GM18520 (cell line): ENCODE results near the gene ZNF217.
"Not testable (repeated sequence)": the region's sequence is repeated elsewhere in the genome, so short reads cannot be mapped to it uniquely, and the experiment has no call there.

ENCODE experiments used
- ATAC-seq: cut with Tn5 transposase; IDR thresholded peaks from one replicate; pipeline ENCODE4 v1.9.1; 2021; ENCODE audit not compliant: unreplicated experiment

The ZNF217 gene

GRCh38 chr20:53534037-53534436, 59.6 kb downstream of the ZNF217 start:
- no peak for ATAC-seq

- ATAC-seq, result no peak
Observed at GRCh38 chr20:53533500-53533899, 60.1 kb downstream of the ZNF217 start.

DNA sequence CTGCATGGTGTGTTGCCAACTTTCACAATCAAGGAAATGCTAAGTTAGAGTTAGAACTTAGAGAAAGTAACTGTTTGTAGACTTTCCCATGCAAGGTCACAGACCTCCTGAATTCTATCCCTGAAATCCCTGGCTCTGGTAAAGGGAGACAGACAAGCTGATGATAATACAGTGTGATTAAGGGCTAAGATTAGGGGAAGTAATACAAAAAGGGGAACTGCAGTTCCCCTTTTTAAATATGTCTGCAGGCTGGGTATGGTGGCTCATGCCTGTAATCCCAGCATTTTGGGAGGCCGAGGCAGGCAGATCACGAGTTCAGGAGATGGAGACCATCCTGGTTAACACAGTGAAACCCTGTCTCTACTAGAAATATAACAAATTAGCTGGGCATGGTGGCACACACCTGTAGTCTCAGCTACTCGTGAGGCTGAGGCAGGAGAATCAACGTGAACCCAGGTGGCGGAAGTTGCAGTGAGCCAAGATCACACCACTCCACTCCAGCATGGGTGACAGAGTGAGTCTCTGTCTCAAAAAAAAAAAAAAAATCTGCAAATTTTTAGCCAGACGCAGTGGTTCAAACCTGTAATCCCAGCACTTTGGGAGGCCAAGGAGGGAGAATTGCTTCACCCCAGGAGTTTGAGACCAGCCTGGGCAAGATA, 60.9 kb downstream of the ZNF217 start:
- not testable (repeated sequence) for ATAC-seq

DNA sequence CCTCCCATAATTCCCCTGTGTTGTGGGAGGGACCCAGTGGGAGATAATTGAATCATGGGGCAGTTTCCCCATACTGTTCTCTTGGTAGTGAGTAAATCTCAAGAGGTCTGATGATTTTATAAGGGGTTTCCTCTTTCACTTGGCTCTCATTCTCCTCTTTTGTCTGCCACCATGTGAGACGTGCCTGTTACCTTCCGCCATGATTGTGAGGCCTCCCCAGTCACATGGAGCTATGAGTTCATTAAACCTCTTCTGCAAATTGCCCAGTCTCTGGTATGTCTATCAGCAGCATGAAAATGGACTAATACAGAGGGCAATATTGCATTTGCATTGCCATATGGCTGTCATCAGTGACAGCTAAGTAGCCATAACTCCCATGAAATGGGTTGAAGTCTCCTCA, 63.2 kb downstream of the ZNF217 start:
- no peak for ATAC-seq

DNA sequence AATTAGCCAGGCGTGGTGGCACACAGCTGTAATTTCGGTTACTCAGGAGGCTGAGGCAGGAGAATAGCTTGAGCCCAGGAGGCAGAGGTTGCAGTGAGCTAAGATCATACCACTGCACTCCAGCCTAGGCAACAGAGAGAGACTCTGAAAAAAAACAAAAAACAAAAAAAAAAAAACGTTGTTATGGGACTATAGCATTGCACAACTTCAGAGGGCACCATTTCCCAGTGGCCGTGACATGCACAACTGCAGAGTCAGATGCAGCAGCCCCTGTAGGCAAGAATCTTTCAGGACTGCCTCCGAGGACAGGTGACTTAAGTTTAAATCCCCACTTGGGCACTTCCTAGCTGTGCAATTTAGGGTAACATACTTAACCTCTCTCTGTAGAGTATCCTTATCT, 64.0 kb downstream of the ZNF217 start:
- ATAC-seq, result no peak

DNA sequence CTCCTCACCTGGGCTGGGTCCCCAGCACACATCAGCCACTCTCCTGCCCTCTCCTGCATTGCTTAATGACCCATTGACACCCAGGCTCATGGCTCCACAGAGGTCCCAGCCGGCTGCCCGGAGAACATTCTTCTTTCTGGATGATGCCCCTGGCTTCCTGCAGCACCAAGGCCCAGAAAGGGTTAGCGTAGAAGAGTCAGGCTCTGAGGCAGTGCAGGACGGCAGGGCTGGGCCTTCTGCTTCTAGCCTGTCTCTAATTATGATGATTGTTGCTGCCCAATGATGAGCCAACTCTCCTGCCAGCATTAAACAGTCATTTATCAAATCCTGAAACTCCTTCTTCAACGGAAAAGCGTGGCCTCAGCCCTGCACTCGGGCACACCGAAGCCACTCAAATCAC, 66.4 kb downstream of the ZNF217 start:
- no peak for ATAC-seq

DNA sequence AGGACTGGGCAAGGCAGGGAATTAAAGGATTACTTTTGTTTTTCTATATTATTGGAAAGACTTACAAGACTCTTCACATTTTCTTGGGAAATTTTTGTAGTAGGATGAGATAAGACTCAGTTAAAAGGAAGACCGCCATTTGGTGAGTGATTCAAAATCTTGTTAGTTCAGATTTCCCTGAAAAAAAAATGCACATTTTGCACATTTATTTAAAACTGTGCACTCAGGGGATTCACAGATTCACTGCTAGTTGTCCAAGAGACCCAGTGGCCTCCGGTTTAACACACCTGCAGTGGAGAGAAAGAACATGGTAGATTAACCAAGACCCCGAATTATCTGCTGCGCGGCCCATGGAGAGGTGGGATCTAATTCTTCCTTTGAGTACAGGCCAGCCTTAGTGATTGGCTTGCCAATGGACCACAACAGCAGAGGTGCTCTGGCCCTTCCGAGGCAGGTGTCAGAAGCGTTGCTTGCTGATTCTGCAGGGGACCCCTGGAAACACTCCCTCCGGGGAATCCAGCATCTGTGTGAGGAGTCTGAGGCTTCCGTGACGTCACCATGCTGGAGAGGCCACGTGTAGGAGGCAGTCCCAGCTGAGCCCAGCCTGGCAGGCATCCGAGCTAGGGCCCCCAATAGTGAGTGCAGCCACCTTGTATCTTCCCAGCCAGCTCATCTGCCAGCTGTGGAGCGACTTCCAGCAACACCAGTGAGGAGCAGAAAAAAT, 68.9 kb downstream of the ZNF217 start:
- ATAC-seq, result no peak

DNA sequence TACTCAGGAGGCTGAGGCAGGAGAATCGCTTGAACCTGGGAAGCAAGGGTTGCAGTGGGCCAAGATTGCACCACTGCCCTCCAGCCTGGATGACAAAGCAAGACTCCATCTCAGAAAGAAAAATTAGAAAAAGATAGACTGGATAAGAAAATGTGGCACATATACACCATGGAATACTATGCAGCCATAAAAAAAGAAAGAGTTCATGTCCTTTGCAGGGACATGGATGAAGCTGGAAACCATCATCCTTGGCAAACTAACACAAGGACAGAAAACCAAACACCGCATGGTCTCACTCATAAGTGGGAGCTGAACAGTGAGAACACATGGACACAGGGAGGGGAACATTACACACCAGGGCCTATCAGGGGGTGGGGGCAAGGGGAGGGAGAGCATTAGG, 70.0 kb downstream of the ZNF217 start:
- not testable (repeated sequence) for ATAC-seq

GRCh38 chr20:53522696-53523095, 70.9 kb downstream of the ZNF217 start:
- no peak for ATAC-seq

- no peak for ATAC-seq
Observed at GRCh38 chr20:53522026-53522425, 71.6 kb downstream of the ZNF217 start.

- not testable (repeated sequence) for ATAC-seq
Observed at GRCh38 chr20:53521421-53521820, 72.2 kb downstream of the ZNF217 start.

GRCh38 chr20:53517146-53517545, 76.5 kb downstream of the ZNF217 start:
- ATAC-seq, result no peak
